Ramos (cell line): ENCODE data around the gene CDH6.
"Not testable (repeated sequence)": the region's sequence is repeated elsewhere in the genome, so short reads cannot be mapped to it uniquely, and the experiment has no call there.

Experiments
- in situ Hi-C: fragments of 300-500 bp; cut with MboI; formaldehyde crosslinking; loops from one replicate; pipeline ENCODE4 v1.14.3; 2022; ENCODE audit warnings: low sequenced_read_pairs; ENCODE audit not compliant: unreplicated experiment

Gene CDH6

GRCh38 chr5:31317665-31318064 is 124.2 kb downstream of the CDH6 start:
- in situ Hi-C loops, result no loop called here

DNA sequence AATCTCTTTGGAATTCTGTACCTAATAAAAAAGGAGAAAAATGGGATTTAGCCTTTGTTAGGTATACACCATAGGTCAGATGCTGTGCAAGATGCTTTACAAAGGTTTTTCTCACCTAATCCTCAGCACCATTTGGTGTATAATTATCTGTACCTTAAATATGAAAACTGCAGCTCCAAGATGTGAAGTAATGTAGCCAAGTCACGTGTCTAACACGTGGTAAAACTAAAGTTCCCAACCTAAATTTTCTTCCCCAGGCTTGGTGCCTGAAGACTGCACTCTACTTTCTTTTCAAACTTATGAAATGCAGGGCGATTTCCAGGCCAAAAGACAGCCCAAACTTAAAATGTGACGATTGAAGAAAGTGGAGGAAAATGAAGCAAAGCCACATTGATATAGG is 125.8 kb downstream of the CDH6 start:
- in situ Hi-C loops, result no loop called here

GRCh38 chr5:31322946-31323345 is 129.5 kb downstream of the CDH6 start:
- in situ Hi-C loops, result no loop called here

DNA sequence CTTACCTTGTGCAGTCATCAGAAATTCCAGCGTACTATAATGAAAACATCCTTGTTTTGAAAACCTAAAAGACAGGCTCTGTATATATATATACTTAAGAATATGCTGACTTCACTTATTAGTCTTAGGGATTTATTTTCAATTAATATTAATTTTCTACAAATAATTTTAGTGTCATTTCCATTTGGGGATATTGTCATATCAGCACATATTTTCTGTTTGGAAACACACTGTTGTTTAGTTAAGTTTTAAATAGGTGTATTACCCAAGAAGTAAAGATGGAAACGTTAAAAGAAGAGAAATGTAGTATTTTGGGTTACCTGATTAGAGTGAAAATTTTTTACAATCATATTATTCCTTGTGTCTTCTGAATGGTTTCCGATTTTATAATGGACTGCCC is 131.4 kb downstream of the CDH6 start:
- in situ Hi-C loops, result no loop called here

DNA sequence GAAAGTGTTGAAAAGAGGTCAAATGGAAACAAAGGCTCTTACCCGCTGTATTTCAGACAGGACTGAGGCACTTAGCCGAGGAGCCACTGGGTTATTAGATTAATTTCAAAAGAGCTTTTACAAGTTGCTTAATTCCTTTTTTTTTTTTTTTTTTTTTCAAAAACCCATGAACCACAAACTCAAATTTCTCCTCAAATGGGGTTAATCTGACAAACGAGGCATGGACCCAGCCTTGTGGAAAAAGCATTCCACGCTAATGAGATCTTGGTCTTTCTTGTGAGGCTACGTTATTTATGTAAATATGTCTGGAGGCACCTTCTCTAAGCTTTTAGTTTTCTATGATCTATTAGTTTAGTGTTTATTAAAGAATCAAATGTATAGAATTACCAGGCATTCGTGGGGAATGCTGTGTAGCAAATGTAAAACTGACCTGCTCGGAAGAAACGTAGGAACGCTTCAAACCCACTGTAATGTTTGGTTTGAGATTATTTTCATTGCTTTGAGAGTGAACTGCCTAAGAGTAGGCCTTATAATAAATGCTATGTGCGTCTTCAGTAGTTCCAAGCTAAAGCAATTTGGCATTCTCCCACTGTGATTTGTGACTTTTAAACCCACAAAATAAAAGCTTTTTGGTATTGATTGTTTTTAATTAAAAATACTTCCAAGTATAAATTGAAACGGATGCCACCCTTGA is 134.7 kb downstream of the CDH6 start:
- in situ Hi-C loops, result no loop called here

DNA sequence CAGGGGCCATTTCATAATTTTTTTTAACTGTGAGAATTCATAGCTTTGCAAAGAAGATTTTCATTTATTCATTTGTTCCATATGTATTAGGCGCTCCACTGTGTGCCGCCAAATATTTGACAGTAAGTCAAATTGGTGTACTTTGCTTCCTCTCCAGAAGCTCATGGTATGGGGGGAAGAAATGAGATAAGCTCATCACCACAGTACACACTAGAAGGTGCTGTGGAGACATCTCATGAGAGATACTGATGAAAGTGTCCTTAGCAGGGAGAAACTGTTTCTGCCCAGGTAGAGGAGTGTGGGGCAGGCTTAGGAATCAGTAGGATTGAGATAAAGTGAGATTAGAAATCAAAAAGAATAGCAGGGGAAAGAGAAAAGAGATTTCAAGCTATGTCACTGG is 136.2 kb downstream of the CDH6 start:
- in situ Hi-C loops, result no loop called here

GRCh38 chr5:31332160-31332559 is 138.7 kb downstream of the CDH6 start:
- in situ Hi-C loops, result no loop called here

- in situ Hi-C loops, result no loop called here
These were observed 140.0 kb downstream of the CDH6 start for GRCh38 chr5:31333475-31333874.

DNA sequence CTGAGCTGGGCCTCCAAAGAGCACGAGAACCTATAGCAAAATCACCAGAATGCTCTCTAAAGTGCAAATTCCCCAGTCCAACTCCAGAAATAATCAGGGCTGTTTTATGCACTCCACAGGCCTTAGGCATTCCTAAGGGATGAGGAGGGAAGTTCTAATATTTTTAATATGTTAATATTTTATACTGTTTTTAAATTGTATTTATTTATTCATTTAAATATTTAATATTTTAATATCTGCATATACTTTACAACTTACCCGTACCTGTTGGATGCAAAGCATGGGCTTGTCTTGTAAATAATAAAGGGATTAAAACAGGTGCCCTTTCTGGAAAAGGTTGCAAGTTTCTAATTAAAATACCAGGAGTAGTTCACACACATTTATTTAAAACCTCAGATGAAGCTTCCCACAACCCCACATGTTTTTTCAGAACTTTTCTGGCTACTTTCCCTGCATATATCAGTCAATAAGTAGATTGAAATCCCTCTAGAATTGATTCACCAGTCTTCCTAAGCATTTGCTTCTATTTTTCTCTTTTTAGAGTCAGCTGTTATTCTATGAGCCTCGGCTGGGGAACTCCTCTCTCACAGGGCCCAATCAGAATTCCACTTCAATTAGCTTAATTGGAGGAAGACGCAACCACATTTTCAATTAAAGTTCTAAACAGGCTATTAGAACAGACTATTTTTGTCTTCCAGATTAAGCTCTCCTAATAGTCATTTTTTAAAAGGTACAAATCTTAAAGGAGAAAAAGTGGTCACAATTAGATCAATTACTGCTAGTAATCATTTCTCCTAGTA is 140.8 kb downstream of the CDH6 start:
- in situ Hi-C loops, result no loop called here

- in situ Hi-C loops, result no loop called here
These were observed 142.0 kb downstream of the CDH6 start for GRCh38 chr5:31335456-31335855.

GRCh38 chr5:31343946-31344345 is 150.5 kb downstream of the CDH6 start:
- in situ Hi-C loops, result no loop called here

GRCh38 chr5:31346896-31347551 is 153.5 kb downstream of the CDH6 start:
- in situ Hi-C loops, result no loop called here

DNA sequence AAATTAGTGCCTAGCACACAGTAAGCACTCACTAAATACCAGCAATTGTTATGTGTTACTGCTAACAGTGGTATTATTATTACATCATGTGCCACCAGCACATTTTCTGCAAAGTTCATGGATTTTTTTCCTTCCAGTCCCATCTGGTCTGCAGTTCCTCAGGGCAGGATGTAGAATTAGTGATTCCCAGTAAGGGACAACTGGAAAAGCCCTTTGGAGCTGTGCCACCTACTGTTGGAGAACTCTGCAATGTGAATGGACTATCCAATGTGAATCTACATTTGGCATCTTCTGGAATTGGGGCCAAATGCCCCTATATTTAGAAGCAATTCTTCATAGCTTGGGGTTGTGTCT is 154.0 kb downstream of the CDH6 start:
- in situ Hi-C loops, result no loop called here

DNA sequence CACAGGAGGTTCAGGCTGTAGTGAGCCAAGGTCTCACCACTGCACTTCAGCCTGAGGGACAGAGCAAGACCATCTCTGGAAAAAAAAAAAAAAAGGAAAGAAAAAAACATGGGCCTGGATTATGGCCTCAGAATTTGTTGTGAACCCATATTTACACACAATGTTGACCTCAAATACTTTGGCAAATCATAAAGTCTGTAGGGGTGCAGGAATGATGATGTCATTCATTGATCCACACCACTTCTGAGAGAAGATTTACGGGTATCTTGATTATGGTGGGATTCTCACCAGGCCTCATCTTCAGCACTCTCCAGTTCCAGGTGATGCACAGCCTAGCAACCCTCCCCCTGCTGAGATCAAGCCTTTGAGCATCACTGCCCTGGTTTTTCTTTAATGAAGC is 156.9 kb downstream of the CDH6 start:
- in situ Hi-C loops, result no loop called here

DNA sequence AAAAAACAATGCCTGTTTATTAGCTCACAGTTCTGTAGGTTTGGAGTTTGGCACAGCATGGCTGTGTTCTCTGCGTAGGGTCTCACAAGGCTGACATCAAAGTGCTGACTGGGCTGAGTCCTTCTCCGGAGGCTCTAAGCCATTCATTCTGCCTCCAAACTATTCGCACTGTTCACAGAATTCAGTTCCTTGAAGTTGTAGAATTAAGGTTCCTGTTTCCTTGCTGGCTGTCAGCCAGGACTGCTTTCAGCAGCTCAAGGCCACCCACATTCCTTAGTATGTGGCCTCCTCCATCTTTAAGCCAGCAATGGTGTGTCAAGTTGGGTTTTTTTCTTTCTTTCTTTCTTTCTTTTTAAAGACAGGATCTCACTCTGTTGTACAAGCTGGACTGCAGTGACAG is 161.9 kb downstream of the CDH6 start:
- in situ Hi-C loops, result no loop called here

- in situ Hi-C loops, result no loop called here
These were observed 163.6 kb downstream of the CDH6 start for GRCh38 chr5:31357038-31357437.

DNA sequence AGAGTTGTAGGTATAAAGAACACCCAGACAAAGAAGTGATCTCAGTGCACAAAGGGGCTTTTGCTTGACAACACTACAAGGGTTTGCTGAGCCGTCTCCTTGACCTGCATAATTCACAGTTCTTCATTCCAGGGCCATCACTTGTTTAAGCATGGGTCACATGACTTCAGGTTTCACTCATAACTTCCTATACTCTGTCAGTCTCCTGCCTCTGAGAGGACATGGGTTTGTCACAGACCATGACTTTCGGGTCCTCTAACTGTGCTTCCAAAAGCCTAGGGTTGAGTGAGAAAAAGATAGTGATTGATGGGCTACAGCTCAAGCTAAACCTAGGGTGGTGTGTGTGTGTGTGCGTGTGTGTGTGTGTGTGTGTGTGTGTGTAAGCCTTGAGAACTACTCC is 166.4 kb downstream of the CDH6 start:
- in situ Hi-C loops, result no loop called here

- in situ Hi-C loops, result no loop called here
These were observed 167.7 kb downstream of the CDH6 start for GRCh38 chr5:31361234-31361633.

DNA sequence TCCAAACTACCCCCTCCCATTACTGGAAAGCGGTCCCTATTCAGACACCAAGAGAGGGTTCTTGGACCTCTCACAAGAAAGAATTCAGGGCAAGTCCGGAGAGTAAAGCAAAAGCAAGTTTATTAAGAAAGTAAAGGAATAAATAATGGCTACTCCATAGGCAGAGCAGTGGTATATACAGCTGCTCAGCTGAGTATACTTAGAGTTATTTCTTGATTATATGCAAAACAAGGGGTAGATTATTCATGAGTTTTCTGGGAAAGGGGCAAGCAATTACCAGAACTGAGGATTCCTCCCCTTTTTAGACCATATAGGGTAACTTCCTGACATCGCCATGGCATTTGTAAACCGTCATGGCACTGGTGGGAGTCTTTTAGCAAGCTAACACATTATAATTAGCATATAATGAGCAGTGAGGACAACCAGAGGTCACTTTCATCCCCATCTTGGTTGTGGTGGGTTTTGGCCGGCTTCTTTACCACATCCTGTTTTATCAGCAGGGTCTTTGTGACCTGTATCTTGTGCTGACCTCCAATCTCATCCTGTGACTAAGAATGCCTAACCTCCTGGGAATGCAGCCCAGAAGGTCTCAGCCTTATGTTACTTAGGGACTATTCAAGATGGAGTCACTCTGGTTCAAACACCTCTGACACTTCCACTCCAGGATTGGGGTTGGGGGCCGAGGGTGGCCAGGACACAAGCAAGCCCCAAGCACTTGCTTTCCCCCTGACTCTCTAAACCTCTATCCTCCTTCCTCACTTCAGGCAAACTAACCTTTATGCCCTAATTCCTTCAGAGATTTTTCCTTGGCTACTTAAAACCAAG is 168.4 kb downstream of the CDH6 start:
- in situ Hi-C loops, result not testable (repeated sequence)

GRCh38 chr5:31362529-31362900 is 169.0 kb downstream of the CDH6 start:
- in situ Hi-C loops, result no loop called here
